Measurements from ENCODE around the gene GRPEL1.

GRCh38 chr4:7042503-7043283 lies 25.2 kb downstream of the GRPEL1 start:
- TF ChIP-seq CTCF (IDR thresholded peaks at IDR 0.05; ENCODE audit: poor library complexity) = no peak
- no peak for TF ChIP-seq EZH2phosphoT487 (IDR thresholded peaks at IDR 0.05; ENCODE audit: low read depth, severe bottlenecking, unreplicated experiment)
- TF ChIP-seq EZH2 (IDR thresholded peaks at IDR 0.05; ENCODE audit: borderline replicate concordance) = no peak

Data from hepatocyte (in vitro differentiated cells).